HG02798 (cell line): ENCODE data around the gene CCSER1.
"Not testable (repeated sequence)": the region's sequence is repeated elsewhere in the genome, so short reads cannot be mapped to it uniquely, and the experiment has no call there.

Source experiments
- ATAC-seq: cut with Tn5 transposase; IDR thresholded peaks from one replicate; pipeline ENCODE4 v1.9.1; 2021; ENCODE audit warnings: mild to moderate bottlenecking; ENCODE audit not compliant: unreplicated experiment, poor library complexity

Gene CCSER1

DNA sequence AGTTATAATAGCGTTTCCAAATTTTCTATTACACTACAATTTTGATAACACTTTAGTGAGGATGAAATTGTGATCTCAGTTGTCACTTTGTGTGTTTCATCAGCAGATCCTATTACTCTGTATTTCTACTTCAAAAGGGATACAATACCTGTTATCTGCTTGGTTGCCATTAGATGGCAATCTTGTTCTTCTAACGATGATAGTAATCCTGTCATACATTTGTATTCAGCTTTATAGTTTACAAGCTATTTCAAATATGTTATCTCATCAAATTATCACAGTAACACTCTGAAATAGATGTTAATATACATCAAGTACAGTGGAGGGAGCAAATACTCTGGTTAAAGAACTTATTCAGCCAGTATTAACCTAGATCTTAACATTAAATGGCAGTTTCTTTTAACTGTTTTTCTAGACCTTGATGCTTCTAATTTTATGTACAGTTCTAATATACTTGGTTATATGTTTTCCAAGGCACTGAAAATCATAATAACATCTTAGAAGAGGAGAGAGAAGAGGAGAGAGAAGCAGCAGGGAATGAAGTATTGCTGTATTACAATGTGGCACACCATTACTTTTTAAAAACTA is 292.0 kb downstream of the CCSER1 start:
- peak; percentile 83 for ATAC-seq

DNA sequence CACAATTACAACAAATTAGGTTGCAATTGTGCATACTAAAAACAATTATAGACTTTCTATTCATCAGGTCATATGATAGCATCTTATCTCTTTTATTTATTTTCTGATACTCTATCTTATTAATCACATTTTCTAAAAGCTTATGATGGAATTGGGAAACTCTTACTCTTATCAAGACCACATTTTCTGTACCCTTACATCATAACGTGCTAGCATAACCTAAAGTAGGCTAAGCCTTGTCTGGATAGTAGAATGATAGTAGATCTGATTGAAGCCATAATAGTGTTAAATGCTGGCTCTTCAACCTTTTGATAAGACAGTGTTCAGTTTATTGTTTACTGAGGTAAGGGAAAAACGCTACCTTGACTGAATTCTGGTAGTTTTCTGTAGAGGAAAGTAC is 294.0 kb downstream of the CCSER1 start:
- ATAC-seq = no peak

DNA sequence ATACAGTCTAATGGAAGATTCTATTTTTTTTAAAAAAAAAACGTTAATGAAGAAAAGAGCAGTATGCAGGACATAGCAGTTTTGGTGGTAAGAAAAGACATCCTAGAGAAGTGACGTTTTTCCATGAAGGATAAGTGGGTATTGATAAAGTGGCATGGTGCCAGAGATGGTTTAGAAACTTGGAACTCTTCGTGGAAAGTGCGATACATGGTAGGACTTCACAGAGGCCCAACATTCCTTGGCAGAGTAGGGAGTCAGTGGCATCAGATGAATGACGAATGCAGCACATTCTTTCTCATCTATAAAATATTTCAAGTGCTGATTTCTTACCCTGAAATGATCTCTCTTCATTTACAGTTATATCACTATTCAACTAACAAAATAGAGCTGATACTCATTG is 298.7 kb downstream of the CCSER1 start:
- no peak for ATAC-seq

DNA sequence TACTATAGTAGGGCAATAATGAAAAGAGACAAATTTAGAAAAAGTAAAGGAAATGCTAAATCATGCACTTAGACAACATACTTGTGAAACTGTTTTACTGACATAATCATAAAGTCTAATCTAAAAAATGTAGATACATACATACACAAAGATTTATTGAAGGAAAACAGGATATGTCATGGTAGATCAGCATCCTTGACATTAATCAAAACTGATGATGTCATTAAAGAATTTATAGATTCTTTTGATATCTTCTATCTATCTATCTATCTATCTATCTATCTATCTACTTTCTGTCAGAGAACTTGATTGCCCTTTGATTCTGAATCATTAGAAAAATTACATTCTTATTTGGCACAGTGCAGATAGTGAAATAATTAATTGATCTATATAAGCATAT is 311.3 kb downstream of the CCSER1 start:
- ATAC-seq = no peak

DNA sequence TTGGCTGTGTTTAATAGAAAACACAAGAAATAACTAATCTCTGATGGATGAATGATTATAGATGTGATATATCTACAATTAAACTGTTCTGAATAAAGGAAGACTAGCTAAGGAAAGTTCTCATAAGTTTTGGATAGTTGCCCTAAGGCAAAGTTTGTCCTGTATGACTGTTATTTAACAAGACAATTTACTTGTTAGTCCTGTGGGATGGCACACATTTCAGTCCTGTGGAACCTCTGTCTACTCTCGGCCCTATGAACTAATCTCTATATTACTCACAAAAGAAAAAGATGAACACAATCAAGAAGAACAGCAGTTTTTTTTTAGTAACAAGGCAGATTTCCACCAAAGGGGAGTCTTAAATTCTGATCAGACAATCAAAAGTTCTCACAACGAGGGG is 314.6 kb downstream of the CCSER1 start:
- no peak for ATAC-seq

DNA sequence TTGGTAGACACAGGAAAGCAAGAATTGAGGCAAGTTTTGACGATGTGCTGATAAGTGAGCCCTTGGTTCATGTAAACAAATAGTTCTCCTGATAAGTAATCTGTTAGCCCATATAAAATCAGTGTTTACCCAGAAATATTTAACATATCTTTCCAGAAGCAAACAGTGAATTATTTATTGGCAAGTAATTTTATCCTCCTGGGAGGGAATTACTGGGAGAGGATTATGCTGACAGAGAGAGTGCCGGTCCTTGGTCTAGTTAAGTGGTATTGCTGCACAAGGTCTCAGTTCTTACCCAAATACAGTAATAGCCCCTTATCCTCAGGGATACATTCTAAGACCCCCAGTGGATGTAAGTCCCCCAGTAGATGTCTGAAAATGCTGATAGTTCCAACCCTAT is 315.4 kb downstream of the CCSER1 start:
- no peak for ATAC-seq

DNA sequence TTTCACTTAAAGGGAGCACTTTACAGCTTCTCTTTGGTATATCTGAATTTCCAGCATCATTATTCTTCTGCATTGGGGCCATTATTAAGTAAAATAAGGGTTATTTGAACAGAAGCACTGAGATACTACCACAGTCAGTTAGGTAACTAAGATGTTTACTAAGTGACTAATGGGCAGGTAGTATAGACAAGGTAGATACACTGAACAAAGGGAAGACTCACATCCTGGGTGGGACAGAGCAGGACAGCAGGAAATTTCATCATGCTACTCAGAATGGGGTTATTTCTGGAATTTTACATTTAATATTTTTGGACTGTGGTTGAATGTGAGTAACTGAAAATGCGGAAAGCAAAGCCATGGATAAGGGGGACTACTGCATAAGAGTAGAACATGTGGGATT is 316.0 kb downstream of the CCSER1 start:
- ATAC-seq = no peak

DNA sequence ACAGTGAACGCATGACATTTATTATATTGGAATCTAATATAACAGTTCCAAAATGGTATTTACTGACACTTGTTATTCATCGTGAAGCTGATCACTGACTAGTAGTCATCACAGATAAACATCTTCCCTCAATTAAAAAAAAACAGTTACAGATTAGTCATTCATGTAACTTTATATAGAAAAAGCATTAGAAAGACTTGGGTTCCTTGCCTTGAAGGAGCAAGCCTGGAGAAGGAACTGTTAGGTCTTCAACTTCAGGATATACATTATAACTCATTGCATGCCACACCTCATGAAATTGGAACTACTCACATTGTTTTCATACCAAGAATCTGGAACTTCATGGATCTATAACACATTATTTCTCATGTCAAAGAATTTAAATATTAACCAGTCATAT is 317.7 kb downstream of the CCSER1 start:
- no peak for ATAC-seq

DNA sequence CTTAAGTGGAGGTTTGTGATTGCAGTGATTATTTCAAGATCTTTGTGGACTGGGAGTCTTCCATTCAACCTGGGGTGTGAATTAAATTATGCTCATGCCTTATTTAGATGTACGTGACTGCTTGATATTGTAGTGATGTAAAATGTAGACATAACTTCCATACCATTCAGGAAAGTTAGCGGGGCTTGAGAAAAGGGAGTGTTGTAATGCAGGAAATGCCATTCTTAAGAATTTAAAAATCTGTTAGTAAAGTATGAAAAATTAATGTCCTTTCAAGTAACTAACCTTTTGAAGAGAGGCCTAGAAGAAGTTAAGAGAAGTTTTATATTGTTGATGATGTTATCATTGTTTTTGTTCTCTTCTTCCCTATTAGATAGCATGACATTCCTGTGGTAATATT is 318.2 kb downstream of the CCSER1 start:
- ATAC-seq = no peak

DNA sequence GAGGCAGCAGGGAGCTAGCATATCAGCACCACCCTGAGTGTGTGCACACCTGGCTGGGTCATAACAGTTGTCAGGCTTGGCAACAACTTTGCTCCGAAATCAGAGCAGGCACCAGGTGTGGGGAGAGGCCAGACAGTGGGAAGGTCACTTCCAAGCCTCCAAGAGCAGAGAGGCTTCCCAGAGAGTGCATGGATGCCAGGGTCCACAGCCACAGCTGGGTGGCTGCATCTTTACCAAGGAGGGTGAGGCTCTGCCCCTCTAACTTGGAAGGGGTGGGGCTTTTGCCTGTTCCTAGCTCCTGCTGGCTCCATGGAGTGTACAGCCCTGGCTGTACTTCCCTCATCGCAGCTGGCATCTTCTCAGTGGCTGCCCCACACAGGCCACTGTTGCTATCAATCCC is 322.4 kb downstream of the CCSER1 start:
- ATAC-seq = no peak

DNA sequence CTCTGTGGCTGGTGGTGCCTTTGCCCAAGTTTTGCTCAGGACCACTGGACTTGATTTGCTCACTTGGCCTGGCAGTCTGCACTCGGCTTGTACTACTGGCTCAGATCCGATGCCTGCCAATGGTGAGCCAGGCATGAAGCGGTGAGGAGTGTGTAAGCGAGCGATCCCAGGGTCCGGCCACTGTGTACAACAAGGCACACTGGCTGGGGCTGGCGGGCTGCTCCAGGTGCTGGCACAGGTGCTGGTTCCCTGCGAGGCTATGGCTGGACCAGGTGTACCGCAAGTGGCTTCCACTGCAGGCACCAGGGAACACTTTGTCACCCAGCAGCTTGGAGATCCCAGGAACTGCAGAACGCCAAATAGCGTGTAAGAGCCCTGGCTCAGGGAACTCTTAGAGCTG is 329.7 kb downstream of the CCSER1 start:
- ATAC-seq = no peak

DNA sequence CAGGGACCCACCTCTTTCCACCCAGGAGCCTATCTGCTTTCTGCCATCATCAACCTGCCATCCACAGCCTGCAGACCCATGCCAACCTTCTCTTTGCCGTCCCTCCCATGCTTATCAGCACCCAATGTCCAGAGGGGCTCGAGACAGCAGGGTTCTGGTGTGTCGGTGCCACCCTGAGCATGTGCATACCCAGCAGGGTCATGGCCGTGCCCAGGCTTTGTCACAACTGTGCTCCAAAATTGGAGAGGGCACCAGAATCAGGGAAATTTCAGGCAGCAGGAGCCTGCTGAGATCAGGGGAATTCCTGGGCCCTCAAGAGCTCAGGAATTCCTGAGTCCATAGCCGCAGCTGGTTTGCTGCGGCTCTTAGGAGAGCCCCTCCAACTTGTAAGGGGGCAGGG is 330.6 kb downstream of the CCSER1 start:
- ATAC-seq = no peak

DNA sequence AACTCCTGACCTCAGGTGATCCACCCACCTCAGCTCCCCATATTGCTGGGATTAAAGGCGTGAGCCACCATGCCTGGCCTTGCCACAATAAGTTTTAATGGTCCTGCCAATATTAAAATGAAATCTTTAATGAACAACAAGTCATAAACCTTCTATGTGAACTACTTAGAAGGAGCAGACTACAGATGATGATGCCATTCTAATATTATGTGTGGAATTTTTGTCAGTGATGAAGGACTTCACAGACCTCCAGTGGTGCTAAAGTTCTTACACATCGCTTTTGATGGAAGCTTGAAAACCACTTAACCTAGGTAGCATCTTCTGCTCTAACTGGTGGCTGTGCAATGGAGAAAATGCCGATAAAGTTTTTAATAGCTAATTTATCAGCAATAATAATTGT is 331.4 kb downstream of the CCSER1 start:
- ATAC-seq = no peak

DNA sequence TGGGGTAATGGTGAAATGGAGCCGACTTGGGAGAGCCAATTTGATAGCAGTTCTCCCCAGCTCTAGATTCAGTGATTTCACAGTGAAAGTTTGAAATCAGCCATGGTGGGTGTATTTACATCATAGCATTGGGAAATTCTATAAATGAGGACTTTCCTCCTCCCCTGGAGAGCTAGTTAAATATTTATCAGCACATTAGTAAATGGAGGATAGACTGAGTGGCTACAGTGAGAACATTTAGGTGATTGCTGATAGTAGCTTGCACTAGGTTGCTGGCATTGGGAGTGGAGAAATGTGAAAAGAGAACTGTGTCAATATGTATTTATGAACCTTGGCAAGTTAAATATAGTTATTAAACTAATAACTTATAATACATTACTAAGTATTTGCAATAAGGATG is 347.3 kb downstream of the CCSER1 start:
- ATAC-seq = no peak

DNA sequence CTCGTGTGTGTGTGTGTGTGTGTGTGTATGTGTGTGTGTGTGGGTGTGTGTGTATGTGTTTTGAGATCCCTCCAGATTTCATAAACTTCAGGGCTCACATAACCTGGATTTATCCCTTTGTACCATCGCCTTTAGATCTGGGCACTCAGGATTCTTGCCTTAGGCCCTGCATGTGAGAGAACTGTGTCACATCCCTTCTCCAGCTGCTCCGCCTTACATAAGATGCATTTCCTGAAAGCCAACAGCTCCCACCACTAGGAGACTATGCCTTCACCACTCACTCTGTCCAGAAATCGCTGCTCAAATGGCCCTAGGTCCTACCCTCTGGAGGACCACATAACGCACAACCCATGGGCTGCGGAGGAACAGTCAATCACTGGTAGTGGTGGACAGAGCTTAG is 348.8 kb downstream of the CCSER1 start:
- ATAC-seq = no peak

DNA sequence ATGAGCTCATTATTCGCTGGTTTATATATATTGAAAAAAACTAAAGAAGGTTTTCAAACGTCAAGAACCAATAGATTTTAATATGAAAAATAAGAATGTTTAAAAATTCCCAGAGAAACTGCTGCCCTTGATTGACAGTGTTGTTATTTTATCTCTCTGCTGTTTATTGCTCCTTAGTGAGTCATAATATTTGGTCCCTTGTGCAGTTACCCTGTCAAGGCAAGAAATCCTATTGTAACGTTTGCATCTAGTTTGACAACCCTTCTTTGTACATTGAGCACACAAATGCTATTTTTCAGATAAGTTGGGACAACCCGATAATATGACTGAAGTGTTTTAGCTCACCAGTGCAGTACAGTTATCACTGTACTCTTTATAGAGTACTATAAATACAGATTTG is 349.4 kb downstream of the CCSER1 start:
- ATAC-seq = no peak

DNA sequence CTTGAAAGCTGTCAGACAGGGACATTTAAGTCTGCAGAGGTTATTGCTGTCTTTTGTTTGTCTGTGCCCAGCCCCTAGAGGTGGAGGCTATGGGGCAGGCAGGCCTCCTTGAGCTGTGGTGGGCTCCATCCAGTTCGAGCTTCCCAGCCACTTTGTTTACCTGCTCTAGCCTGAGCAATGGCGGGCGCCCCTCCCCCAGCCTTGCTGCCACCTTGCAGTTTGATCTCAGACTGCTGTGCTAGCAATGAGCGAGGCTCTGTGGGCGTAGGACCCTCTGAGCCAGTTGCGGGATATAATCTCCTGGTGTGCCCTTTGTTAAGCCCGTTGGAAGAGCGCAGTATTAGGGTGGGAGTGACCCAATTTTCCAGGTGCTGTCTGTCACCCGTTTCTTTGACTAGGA is 357.7 kb downstream of the CCSER1 start:
- ATAC-seq = not testable (repeated sequence)

DNA sequence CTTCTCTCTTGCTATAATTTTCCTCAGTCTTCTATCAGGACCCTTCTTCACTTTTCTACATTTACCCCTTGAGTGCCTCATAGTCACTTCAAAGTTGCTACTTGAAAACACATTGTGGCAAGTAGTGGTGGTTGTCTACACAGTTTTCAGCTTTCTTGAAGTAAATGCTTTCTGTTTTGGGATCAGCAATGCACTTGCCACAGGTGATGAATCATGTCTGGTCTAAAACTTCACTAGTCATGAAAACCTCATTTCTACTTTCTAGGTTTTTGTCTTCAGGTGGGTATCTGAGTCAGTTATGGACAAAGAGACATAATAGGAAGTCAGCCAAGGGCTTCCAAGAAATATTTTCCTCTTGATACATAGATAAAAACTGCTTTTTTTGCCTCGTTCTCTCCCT is 359.2 kb downstream of the CCSER1 start:
- ATAC-seq = no peak

DNA sequence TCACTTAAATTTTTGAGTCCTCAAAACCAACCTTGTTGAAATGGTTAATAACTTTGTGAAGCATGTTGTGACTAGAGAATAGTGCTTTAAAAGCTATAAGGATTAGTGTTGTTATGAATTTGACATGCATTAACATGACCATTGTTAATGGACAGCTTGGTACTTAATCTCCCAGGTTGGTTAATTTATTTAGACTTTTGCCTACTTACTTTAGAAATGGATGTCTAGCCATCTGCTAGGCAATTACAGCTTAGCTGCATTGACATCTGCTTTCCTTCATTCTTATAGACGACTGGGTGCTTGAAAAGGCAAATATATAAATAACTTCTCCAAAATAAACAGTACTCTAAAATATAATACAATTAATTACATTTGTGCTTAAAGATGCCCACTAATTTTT is 368.0 kb downstream of the CCSER1 start:
- ATAC-seq = no peak

DNA sequence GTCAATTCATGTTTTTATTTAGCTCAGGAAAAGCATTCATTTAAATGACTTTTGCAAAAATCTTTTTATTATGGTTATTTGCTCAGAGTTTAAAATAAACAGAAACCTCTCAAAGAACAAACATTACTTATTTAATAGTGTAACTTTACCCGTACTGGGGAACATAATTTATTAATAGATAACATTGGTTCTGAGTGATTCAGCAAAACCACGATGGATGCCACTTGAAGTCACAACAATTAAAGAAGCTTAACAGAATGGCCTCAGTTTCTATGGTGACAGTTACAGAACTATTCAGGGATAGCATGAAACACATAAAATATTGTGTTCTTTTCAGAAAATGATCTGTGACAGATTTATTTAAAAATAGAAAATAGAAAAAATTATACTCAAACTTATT is 368.7 kb downstream of the CCSER1 start:
- no peak for ATAC-seq

DNA sequence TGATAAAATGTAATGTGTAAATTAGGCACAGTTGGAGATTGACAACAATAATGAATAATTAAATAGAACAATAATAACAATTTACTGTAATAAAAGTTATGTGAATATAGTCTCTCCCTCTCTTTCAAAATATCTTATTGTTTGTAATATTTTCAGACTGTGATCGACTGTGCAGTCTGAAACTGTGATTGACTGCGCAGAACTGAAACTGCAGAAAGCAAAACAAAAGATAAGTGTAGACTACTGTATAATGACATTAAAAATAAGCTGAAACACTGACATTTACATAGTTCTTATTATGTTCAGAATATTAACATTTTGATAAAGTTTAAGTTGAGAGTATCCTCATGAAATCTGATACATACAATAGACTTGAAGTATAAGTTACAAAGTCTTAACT is 371.0 kb downstream of the CCSER1 start:
- no peak for ATAC-seq

DNA sequence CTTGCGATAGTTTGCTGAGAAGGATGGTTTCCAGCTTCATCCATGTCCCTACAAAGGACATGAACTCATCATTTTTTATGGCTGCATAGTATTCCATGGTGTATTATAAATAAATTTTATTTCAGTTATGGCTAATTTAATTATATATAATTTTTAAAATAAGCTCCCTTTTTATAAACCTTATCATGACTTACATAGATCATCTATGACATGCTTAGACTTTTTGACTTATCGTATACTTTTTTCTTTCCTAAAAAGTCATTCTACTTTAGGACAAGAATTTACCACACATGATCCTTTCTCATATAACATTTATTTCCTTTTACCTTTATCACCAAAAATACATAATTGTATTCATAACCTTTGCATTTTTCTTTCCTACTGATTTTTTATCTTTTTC is 376.5 kb downstream of the CCSER1 start:
- ATAC-seq = no peak

DNA sequence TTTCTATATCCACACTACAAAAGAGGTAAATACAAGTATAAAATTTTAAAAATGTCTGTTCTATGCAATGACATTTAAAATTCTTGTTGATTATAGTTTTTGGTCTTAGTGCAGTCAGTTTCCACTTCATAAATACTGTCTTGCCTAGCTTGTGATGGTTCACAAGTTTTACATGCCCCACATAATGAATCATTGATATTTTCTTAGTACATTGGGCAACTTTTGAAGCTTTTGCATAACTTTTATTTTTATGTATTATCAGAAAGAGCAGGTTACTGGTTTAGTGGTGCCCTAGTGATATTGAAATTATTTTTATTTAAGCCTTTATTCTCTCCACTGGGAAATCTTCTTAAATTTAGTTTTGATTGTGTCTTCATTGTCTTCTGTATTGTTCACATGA is 388.0 kb downstream of the CCSER1 start:
- no peak for ATAC-seq
